Parathyroid adenoma (tissue), 2 donors: Measurements from ENCODE around the gene XKR7.

Source experiments
- H2AFZ ChIP-seq: fragments of 300-600 bp; sonication (generic); one replicate; pipeline ENCODE4 v1.7.0; 2017; ENCODE audit warnings: antibody characterized with exemption, mild to moderate bottlenecking
- H3K27ac ChIP-seq: fragments of 300-600 bp; sonication (generic); one replicate; pipeline ENCODE4 v1.7.0; 2017
- H3K27me3 ChIP-seq: fragments of 300-600 bp; sonication (generic); one replicate; pipeline ENCODE4 v1.7.0; 2017; ENCODE audit warnings: low read length; ENCODE audit not compliant: control insufficient read depth, insufficient read depth
- H3K36me3 ChIP-seq: fragments of 300-600 bp; sonication (generic); one replicate; pipeline ENCODE4 v1.7.0; 2017; ENCODE audit warnings: low read length; ENCODE audit not compliant: control insufficient read depth, insufficient read depth
- H3K4me1 ChIP-seq: fragments of 300-600 bp; sonication (generic); one replicate; pipeline ENCODE4 v1.7.0; 2017; ENCODE audit warnings: control low read depth
- H3K4me2 ChIP-seq: fragments of 300-600 bp; sonication (generic); one replicate; pipeline ENCODE4 v1.7.0; 2017; ENCODE audit warnings: low read length
- H3K4me3 ChIP-seq: fragments of 300-600 bp; sonication (generic); one replicate; pipeline ENCODE4 v1.7.0; 2017; ENCODE audit warnings: low read depth, low read length
- H3K79me2 ChIP-seq: fragments of 300-600 bp; sonication (generic); one replicate; pipeline ENCODE4 v1.7.0; 2017; ENCODE audit warnings: control low read depth
- H3K9ac ChIP-seq: fragments of 300-600 bp; sonication (generic); one replicate; pipeline ENCODE4 v1.7.0; 2017; ENCODE audit warnings: mild to moderate bottlenecking
- H3K9me3 ChIP-seq: fragments of 300-600 bp; sonication (generic); one replicate; pipeline ENCODE4 v1.7.0; 2017; ENCODE audit warnings: low read length; ENCODE audit not compliant: control insufficient read depth
- TF ChIP-seq, protein P1 (sequence below): fragments of 300-600 bp; sonication (generic); IDR thresholded peaks from one replicate; pipeline ENCODE4 v1.7.0; 2017; ENCODE audit warnings: antibody characterized with exemption, mild to moderate bottlenecking
- donor health status: primary hyperparathyroidism.

Gene XKR7

DNA sequence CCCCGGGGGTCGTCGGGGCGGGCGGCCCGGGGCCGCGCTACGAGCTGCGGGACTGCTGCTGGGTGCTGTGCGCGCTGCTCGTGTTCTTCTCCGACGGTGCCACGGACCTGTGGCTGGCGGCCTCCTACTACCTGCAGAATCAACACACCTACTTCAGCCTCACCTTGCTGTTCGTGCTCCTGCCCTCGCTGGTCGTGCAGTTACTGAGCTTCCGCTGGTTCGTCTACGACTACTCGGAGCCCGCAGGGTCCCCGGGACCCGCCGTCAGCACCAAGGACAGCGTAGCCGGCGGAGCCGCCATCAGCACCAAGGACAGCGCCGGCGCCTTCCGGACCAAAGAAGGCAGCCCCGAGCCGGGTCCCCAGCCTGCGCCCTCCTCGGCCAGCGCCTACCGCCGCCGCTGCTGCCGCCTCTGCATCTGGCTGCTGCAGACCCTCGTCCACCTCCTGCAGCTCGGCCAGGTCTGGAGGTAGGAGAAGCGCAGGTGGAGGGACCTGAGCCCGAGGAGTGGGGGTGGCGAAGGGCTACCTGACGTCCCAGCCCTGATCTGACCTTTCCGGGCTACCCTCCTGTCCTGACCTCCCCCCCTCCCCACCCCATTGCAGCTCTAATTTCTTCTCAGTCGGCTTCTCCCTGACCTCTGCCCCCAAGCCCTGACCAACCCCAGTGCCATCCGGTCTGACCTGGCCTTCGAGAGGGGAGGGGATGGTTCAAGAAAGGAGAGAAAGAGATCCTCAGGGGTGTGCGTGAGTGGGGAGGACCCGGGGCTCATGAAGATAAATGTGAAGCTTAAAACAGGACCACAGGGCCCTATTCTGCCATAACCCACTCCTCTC lies 558 bp downstream of the XKR7 start:
- no peaks in the 10 kb centered on the region for H3K9me3 ChIP-seq
- H3K36me3 ChIP-seq: no peaks in the 10 kb centered on the region
- no peak overlapping the region for H3K4me3 ChIP-seq
- TF ChIP-seq, protein P1, sequence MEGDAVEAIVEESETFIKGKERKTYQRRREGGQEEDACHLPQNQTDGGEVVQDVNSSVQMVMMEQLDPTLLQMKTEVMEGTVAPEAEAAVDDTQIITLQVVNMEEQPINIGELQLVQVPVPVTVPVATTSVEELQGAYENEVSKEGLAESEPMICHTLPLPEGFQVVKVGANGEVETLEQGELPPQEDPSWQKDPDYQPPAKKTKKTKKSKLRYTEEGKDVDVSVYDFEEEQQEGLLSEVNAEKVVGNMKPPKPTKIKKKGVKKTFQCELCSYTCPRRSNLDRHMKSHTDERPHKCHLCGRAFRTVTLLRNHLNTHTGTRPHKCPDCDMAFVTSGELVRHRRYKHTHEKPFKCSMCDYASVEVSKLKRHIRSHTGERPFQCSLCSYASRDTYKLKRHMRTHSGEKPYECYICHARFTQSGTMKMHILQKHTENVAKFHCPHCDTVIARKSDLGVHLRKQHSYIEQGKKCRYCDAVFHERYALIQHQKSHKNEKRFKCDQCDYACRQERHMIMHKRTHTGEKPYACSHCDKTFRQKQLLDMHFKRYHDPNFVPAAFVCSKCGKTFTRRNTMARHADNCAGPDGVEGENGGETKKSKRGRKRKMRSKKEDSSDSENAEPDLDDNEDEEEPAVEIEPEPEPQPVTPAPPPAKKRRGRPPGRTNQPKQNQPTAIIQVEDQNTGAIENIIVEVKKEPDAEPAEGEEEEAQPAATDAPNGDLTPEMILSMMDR: no peak
- no peak overlapping the region for H3K4me2 ChIP-seq
- H2AFZ ChIP-seq: peak overlapping the region; percentile 68
- peaks cover 16% of the 10 kb centered on the region for H3K4me1 ChIP-seq
- H3K27ac ChIP-seq: peak overlapping the region; percentile 71
- H3K27me3 ChIP-seq: peaks cover 4% of the 10 kb centered on the region
- H3K79me2 ChIP-seq: peaks cover 3% of the 10 kb centered on the region
- H3K9ac ChIP-seq: no peak overlapping the region

DNA sequence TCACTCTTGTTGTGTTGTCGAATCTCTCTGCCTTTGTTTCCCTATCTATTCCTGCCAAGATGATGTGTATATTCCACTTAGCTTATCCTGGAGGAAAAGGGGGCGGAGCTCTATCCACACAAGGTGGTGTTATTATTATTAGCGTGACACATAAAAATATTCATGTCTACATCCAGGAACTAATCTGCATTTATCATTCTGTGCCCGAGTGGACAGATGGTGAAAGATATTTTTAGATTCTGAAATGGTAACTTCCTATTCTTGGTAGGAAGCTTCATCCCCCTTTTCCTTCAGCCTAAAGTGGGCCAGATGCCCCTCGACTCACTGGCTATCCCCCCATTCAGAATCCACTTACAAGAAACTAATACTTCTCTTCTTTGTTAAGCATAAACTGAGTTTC lies 2.0 kb downstream of the XKR7 start:
- Histone ChIP-seq H3K4me1 (peaks cover 16% of the 10 kb centered on the region), H3K27me3 (peaks cover 4% of the 10 kb centered on the region), H3K36me3 (no peaks in the 10 kb centered on the region), H3K4me3 (no peak overlapping the region), H3K4me2 (no peak overlapping the region), H3K27ac (no peak overlapping the region), H3K9me3 (no peaks in the 10 kb centered on the region), H3K9ac (no peak overlapping the region), H3K79me2 (peaks cover 6% of the 10 kb centered on the region), H2AFZ (no peak overlapping the region)
- TF ChIP-seq, protein P1: no peak

DNA sequence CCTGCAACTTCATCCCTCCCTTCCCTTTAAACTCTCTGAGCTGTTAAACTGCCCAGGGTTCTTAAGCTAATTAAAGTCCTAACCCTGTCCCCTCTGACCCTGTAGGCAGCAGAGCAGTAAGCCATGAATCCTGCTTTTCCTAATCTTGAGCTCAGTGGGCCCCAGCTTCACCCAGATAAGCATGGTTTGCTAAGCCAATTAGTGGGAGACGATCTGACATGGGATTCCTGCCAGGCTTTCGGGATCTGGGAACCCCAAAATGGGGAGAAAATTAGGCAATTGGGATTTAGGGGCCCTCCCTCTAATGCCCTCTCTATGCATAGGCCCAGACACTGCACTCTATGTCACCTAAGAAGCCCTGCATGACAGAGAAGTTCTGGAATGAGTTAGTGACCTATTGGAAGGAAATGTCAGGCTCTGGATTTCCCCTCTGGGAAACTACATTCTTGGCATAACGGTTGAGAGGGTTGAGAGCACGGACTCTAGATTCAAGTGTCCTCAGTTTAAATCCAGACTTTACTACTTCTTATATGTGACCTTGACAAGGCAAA lies 4.6 kb downstream of the XKR7 start:
- Histone ChIP-seq H2AFZ (no peak overlapping the region), H3K4me3 (no peak overlapping the region), H3K9ac (no peak overlapping the region), H3K4me1 (peaks cover 12% of the 10 kb centered on the region), H3K79me2 (peaks cover 19% of the 10 kb centered on the region), H3K27ac (peak overlapping the region; percentile 16), H3K9me3 (no peaks in the 10 kb centered on the region), H3K4me2 (no peak overlapping the region), H3K27me3 (no peaks in the 10 kb centered on the region), H3K36me3 (no peaks in the 10 kb centered on the region)
- TF ChIP-seq, protein P1: no peak

DNA sequence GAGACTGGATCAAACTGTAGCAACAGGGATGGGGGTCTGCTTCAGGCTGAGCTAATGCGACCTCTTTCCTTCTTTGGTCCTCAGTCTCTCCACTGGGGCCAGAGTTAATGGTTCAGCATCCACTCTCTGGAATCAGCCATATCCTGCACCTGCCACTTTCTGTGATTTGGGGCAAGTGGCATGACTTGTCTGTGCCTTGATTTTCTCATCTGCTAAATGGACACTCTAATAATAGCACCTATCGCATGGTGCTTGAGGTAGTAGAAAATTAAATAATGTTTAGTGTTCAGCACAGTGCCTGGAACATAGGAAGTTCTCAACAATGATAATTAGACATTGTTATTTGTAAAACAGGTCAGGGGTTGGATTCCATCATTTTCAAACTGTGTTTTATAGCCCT lies 6.3 kb downstream of the XKR7 start:
- Histone ChIP-seq H3K9me3 (no peaks in the 10 kb centered on the region), H3K4me2 (no peak overlapping the region), H3K27me3 (no peaks in the 10 kb centered on the region), H3K27ac (no peak overlapping the region), H3K4me3 (no peak overlapping the region), H3K36me3 (no peaks in the 10 kb centered on the region), H3K79me2 (peaks cover 23% of the 10 kb centered on the region), H3K9ac (no peak overlapping the region), H2AFZ (no peak overlapping the region), H3K4me1 (peaks cover 12% of the 10 kb centered on the region)
- TF ChIP-seq, protein P1: no peak
